K562 (cell line): ENCODE data around the gene KCNC3. TPM values are rescaled to one million over a fixed set of nuclear protein-coding genes. Genes with fewer than 3 reads are reported as not detected.

Experiments used
- ATAC-seq: fragments of 200-7000 bp; cut with Tn5 transposase; 3 replicates; pipeline ENCODE4 v1.9.1; 2020; ENCODE audit warnings: moderate library complexity
- BruUV-seq: library from RNA; stranded (reverse); fragments of 400-500 nt; replicated peaks from 2 replicates; lab custom pipeline; 2021; lab: Mats Ljungman, UMichigan
- CTCF ChIA-PET: fragments of 300-600 bp; formaldehyde crosslinking; extraction: SDS; loops from one replicate; lab custom pipeline; 2021; ENCODE audit warnings: low intra/inter-chr PET ratio; lab: Yijun Ruan, JAX
- POLR2A ChIA-PET: fragments of 300-600, 350-650 bp; sonication (Branson Sonifier 250); formaldehyde crosslinking; extraction: SDS; loops from one replicate; lab custom pipeline; 2021; ENCODE audit warnings: antibody characterized with exemption, inconsistent platforms; lab: Yijun Ruan, JAX
- DNase-seq, 4 experiments: peaks; one replicate each; pipeline versions ENCODE4 v3.0.0 to v3.0.0-alpha.2; 2011 to 2018; ENCODE audit warnings: low spot score in 3 of 4, mixed read lengths in 3 of 4; ENCODE audit errors: extremely low read depth in 1 of 4
- FAIRE-seq: peaks from 2 replicates; lab custom pipeline; 2011; peaks lifted over from hg19 to GRCh38; lab: Jason Lieb, UNC
- H2AFZ ChIP-seq: 2 replicates; pipeline ENCODE4 v1.6.0; 2011; ENCODE audit warnings: low read depth, low read length, control low read depth, inconsistent platforms
- H3K27ac ChIP-seq: fragments of 200-600 bp; 3 replicates; pipeline ENCODE4 v1.8.0; 2011; ENCODE audit warnings: low read depth, mild to moderate bottlenecking, control low read depth, inconsistent platforms, low read length, moderate library complexity, mixed read lengths; ENCODE audit errors: extremely low read depth
- H3K27me3 ChIP-seq, 2 experiments: fragments of 300-600 bp in 1 of 2; 2 replicates in 1 of 2; 3 replicates in 1 of 2; pipeline versions ENCODE4 v1.6.0 to v1.8.0; 2011; ENCODE audit warnings: inconsistent platforms in 2 of 2, low read length in 2 of 2, mild to moderate bottlenecking in 1 of 2, mixed read lengths in 1 of 2, moderate library complexity in 1 of 2; ENCODE audit not compliant: control insufficient read depth in 2 of 2, insufficient read depth in 2 of 2
- H3K36me3 ChIP-seq: fragments of 300-600 bp; 3 replicates; pipeline ENCODE4 v1.8.0; 2011; ENCODE audit warnings: mild to moderate bottlenecking, low read length, inconsistent platforms; ENCODE audit not compliant: control insufficient read depth, insufficient read depth
- H3K4me1 ChIP-seq, 2 experiments: fragments of 200-600 bp in 1 of 2; replicated peaks in 1 of 2; 2 replicates in 1 of 2; 3 replicates in 1 of 2; pipeline versions ENCODE4 v1.5.1 to v1.8.0; 2011; ENCODE audit warnings: inconsistent platforms in 2 of 2, low read length in 2 of 2, mild to moderate bottlenecking in 1 of 2, mixed read lengths in 1 of 2, moderate library complexity in 1 of 2; ENCODE audit not compliant: control insufficient read depth in 2 of 2, insufficient read depth in 2 of 2
- H3K4me2 ChIP-seq: 2 replicates; pipeline ENCODE4 v1.6.1; 2011; ENCODE audit warnings: low read length, control low read depth, inconsistent platforms, mixed read lengths; ENCODE audit not compliant: insufficient read depth
- H3K4me3 ChIP-seq: fragments of 200-600 bp; sonication (generic), shearing (Covaris generic); 2 replicates; pipeline ENCODE4 v1.5.1; 2016; ENCODE audit warnings: control low read depth, inconsistent platforms
- H3K79me2 ChIP-seq: fragments of 200-600 bp; 3 replicates; pipeline ENCODE4 v1.8.0; 2011; ENCODE audit warnings: low read length, inconsistent platforms; ENCODE audit not compliant: control insufficient read depth, insufficient read depth
- H3K9ac ChIP-seq, 2 experiments: 2 replicates each; pipeline versions ENCODE4 v1.6.0 to v1.6.1; 2011; ENCODE audit warnings: low read depth in 2 of 2, low read length in 2 of 2, control low read depth in 1 of 2, inconsistent platforms in 1 of 2, mild to moderate bottlenecking in 1 of 2, mixed read lengths in 1 of 2; ENCODE audit not compliant: insufficient read depth in 1 of 2
- H3K9me1 ChIP-seq: one replicate; pipeline ENCODE4 v1.6.0; 2011; ENCODE audit warnings: inconsistent platforms, mild to moderate bottlenecking, low read length, moderate library complexity; ENCODE audit not compliant: control insufficient read depth, insufficient read depth
- H3K9me3 ChIP-seq: replicated peaks from 2 replicates; pipeline ENCODE4 v1.5.1; 2011; ENCODE audit warnings: low read depth, low read length, inconsistent platforms; ENCODE audit not compliant: control insufficient read depth, insufficient read depth
- H4K20me1 ChIP-seq: replicated peaks from 2 replicates; pipeline ENCODE4 v1.6.1; 2011; ENCODE audit warnings: low read length, inconsistent platforms, mixed read lengths; ENCODE audit not compliant: control insufficient read depth, insufficient read depth
- ZNF57 ChIP-seq: fragments of 450-650 bp; formaldehyde crosslinking; IDR thresholded peaks from 2 replicates; pipeline ENCODE4 v1.4.0; 2020; ENCODE audit warnings: mild to moderate bottlenecking, moderate library complexity
- WGBS: fragments of 100-300 bp; shearing (Covaris generic); methylation state at CpG from one replicate; pipeline ENCODE4 v1.1.6; 2016; ENCODE audit warnings: low coverage, mixed read lengths; ENCODE audit not compliant: insufficient coverage; ENCODE audit errors: missing lambda C conversion rate; 5-methylcytosine and 5-hydroxymethylcytosine counted together
- in situ Hi-C: fragments of 300-500 bp; cut with MboI; formaldehyde crosslinking; loops from 4 replicates; pipeline ENCODE4 v1.15.0; 2018; ENCODE audit warnings: inconsistent platforms, mixed read lengths
- intact Hi-C: fragments of 100-400 bp; cut with micrococcal nuclease; formaldehyde crosslinking; loops from 2 replicates; pipeline ENCODE4 v1.14.2; 2022
- polyA plus RNA-seq, 8 experiments: library from polyadenylated mRNA; depleted of rRNA in 4 of 8; stranded (reverse) in 5 of 8; unstranded in 3 of 8; fragments of >200 nt; fragmentation: Nextera tagmentation in 2 of 8; fragmentation: Illumina TruSeq in 1 of 8; extraction: Ambion mirVana in 2 of 8; extraction: Trizol in 1 of 8; gene quantifications; 2 replicates each; pipeline versions ENCODE4 v1.2.1 to v1.2.3, GENCODE V29; 2011 to 2014; ENCODE audit warnings: inconsistent platforms in 1 of 8, missing spikeins in 1 of 8
- total RNA-seq, 7 experiments: library from RNA; depleted of rRNA in 6 of 7; stranded (reverse); fragments of >200 nt in 6 of 7; fragmentation: Illumina TruSeq in 2 of 7; extraction: Trizol in 2 of 7; gene quantifications; 2 replicates each; pipeline versions ENCODE4 v1.2.1 to v1.2.3, GENCODE V29; 2011 to 2021; ENCODE audit warnings: low replicate concordance in 1 of 7
- TF ChIP-seq, protein P1 (sequence below), 3 experiments: IDR thresholded peaks in 2 of 3; conservative IDR thresholded peaks in 1 of 3; 2 replicates each; pipeline ENCODE4 v1.5.1; 2011 to 2012; ENCODE audit warnings: low read length in 3 of 3, mild to moderate bottlenecking in 3 of 3, control low read depth in 2 of 3, improper control_type of control experiment in 1 of 3, inconsistent platforms in 1 of 3, low read depth in 1 of 3, mixed read lengths in 1 of 3, moderate library complexity in 1 of 3; ENCODE audit not compliant: insufficient read depth in 2 of 3

Gene KCNC3
- total and polyA plus RNA-seq, 9 of the 15 experiments (the other 6 are each of a cell fraction or from before 2014, with no cell fraction given), result 0.03 to 26.2 (median 2.0) TPM

DNA sequence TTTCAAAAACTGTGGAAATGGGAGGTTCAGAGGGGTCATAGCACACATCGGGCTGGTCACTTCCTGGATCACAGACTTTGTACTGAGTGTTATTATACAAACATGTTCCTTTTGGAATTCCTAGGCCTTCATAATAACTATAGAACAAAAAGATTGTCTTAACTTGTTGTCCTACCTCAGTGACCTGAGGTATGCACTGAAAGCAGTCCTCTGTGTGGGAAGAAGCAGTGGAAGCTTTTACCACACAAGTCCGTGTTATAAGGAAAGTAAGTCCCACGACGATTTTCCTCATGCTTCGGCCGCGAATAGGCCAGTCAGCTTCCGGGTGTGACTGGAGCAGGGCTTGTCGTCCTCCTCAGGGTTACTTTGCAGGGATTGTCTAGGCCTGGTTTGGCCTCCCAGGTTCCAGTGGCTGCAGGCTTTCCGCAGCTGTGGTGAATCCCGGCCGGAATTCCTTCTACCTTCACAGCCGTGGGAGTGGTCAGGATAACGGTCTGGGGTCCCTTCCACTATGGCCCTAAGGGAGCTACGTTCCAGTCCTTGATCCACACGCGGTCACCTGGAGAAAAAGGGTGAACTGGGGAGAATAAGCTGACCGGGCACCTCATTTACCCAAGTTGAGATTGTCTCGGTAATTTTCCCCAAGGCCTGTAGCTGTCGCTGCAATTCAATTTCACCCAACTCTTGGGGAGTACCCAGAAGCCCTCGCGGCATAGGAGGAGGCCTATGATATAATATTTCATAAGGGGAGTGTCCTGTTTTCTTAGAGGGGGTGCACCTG is 20.3 kb upstream of the KCNC3 start:
- Histone ChIP-seq H4K20me1 (no peaks in the 10 kb centered on the region), H3K36me3 (no peaks in the 10 kb centered on the region), H3K9me3 (no peaks in the 10 kb centered on the region), H3K9me1 (no peaks in the 10 kb centered on the region), H3K4me3 (no peak overlapping the region), H3K79me2 (no peaks in the 10 kb centered on the region), H3K9ac (peak overlapping the region in 1 of 2 experiments; percentile 28; a peak in 1 of 4 replicates), H2AFZ (peak overlapping the region; percentile 24; the same call in 1 of the 2 replicates), H3K27ac (no peak overlapping the region), H3K27me3 (no peaks in the 10 kb centered on the region), H3K4me2 (no peak overlapping the region), H3K4me1 (peaks cover 8 to 10% of the 10 kb centered on the region in 2 experiments; a peak in 3 of 5 replicates)
- CTCF ChIA-PET, result interaction anchor here (1.6 kb wide), 1 partner anchor 202 kb away, joined by 4 read pairs; no protein-coding TSS in a partner anchor
- DNase-seq (no peak), FAIRE-seq (no peak), ATAC-seq (peak; percentile 31; the same call in 1 of the 3 replicates)
- no TSS peak for BruUV-seq
- in situ Hi-C loops, result loop anchor here (10.0 kb wide), 1 partner anchor 435 kb away; no protein-coding TSS in a partner anchor
- intact Hi-C loops, result loop anchor here (5.0 kb wide), 1 partner anchor 87 kb away; no protein-coding TSS in a partner anchor
- WGBS, result 83% methylated on average over 22 of the region's 22 CpGs
- POLR2A ChIA-PET, result interaction anchor here (1.1 kb wide), 1 partner anchor 14 kb away, joined by 3 read pairs; no protein-coding TSS in a partner anchor
- TF ChIP-seq, protein P1, sequence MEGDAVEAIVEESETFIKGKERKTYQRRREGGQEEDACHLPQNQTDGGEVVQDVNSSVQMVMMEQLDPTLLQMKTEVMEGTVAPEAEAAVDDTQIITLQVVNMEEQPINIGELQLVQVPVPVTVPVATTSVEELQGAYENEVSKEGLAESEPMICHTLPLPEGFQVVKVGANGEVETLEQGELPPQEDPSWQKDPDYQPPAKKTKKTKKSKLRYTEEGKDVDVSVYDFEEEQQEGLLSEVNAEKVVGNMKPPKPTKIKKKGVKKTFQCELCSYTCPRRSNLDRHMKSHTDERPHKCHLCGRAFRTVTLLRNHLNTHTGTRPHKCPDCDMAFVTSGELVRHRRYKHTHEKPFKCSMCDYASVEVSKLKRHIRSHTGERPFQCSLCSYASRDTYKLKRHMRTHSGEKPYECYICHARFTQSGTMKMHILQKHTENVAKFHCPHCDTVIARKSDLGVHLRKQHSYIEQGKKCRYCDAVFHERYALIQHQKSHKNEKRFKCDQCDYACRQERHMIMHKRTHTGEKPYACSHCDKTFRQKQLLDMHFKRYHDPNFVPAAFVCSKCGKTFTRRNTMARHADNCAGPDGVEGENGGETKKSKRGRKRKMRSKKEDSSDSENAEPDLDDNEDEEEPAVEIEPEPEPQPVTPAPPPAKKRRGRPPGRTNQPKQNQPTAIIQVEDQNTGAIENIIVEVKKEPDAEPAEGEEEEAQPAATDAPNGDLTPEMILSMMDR (IDR thresholded peaks at IDR 0.05 in 2 of 3, conservative IDR thresholded peaks at IDR 0.05 in 1 of 3; ENCODE audit: insufficient read depth in 2 of 3, low read depth in 1 of 3, low read length in 3 of 3), result 0 out of 6 replicates have a peak, but pooled peaks of 1 of the 3 experiments have one; percentile 2
- TF ChIP-seq ZNF57 (CRISPR knock-in tag), result no peak
- TF ChIP-seq, all 486 proteins: peak for 1
